A673 (cell line): ENCODE results near the gene HNF1B.

ENCODE experiments used
- CTCF ChIP-seq: fragments of 300-800, 200-600 bp; sonication (generic); conservative IDR thresholded peaks from 2 replicates; pipeline ENCODE4 v1.5.1; 2017; ENCODE audit warnings: low read depth, mild to moderate bottlenecking, antibody characterized with exemption, low read length, moderate library complexity, mixed read lengths
- EZH2 ChIP-seq: fragments of 200-600 bp; sonication (generic); IDR thresholded peaks from 2 replicates; pipeline ENCODE4 v1.6.1; 2017; ENCODE audit warnings: borderline replicate concordance, low read depth, mild to moderate bottlenecking, mixed read lengths, antibody characterized with exemption, low read length; ENCODE audit not compliant: poor library complexity, severe bottlenecking

- TF ChIP-seq CTCF = no peak
- TF ChIP-seq EZH2 = no peak
These were observed 67.8 kb downstream of the HNF1B start for GRCh38 chr17:37677021-37677420.
